H1 (cell line): ENCODE data around the gene MST1R. TPM values are rescaled to one million over a fixed set of nuclear protein-coding genes. Genes with fewer than 3 reads are reported as not detected.

ENCODE experiments used
- CTCF ChIA-PET: fragments of 300-600 bp; sonication (Branson Sonifier 250); formaldehyde crosslinking; loops from one replicate; lab custom pipeline; 2021; ENCODE audit not compliant: partially characterized antibody; lab: Charles Lee
- POLR2A ChIA-PET: fragments of 300-600 bp; sonication (Branson Sonifier 250); formaldehyde crosslinking; loops from one replicate; lab custom pipeline; 2021; ENCODE audit warnings: inconsistent platforms; ENCODE audit not compliant: partially characterized antibody; lab: Charles Lee
- DNase-seq, 2 experiments: peaks; one replicate each; pipeline versions ENCODE4 v3.0.0 to v3.0.0-alpha.2; 2010 to 2022; ENCODE audit warnings: low spot score in 2 of 2, low read depth in 1 of 2, mixed read lengths in 1 of 2
- FAIRE-seq: peaks from 2 replicates; lab custom pipeline; 2011; peaks lifted over from hg19 to GRCh38; lab: Jason Lieb, UNC
- H2AFZ ChIP-seq: 2 replicates; pipeline ENCODE4 v1.8.1; 2012; ENCODE audit warnings: low read length, inconsistent platforms
- H2AK5ac ChIP-seq: 2 replicates; pipeline ENCODE4 v1.6.1; 2013; ENCODE audit warnings: low read depth, low read length
- H2BK120ac ChIP-seq: replicated peaks from 2 replicates; pipeline ENCODE3; 2013; ENCODE audit warnings: low read depth, low read length, inconsistent platforms
- H2BK12ac ChIP-seq: 2 replicates; pipeline ENCODE4 v1.6.1; 2013; ENCODE audit warnings: low read depth, low read length
- H2BK15ac ChIP-seq: 2 replicates; pipeline ENCODE4 v1.6.1; 2013; ENCODE audit warnings: low read length
- H2BK20ac ChIP-seq: 2 replicates; pipeline ENCODE4 v1.6.1; 2013; ENCODE audit warnings: low read length
- H2BK5ac ChIP-seq: 2 replicates; pipeline ENCODE4 v1.6.1; 2013; ENCODE audit warnings: low read depth, low read length
- H3K14ac ChIP-seq: 2 replicates; pipeline ENCODE4 v1.6.1; 2013; ENCODE audit warnings: inconsistent platforms; ENCODE audit not compliant: insufficient read length
- H3K18ac ChIP-seq: 2 replicates; pipeline ENCODE4 v1.6.1; 2013; ENCODE audit warnings: low read length; ENCODE audit errors: extremely low read depth
- H3K23ac ChIP-seq: 2 replicates; pipeline ENCODE4 v1.6.1; 2013; ENCODE audit warnings: inconsistent platforms; ENCODE audit not compliant: insufficient read length
- H3K23me2 ChIP-seq: 2 replicates; pipeline ENCODE4 v1.6.1; 2013; ENCODE audit warnings: low read depth, low read length
- H3K27ac ChIP-seq: 2 replicates; pipeline ENCODE4 v1.6.1; 2011; ENCODE audit warnings: low read depth, low read length, inconsistent platforms
- H3K27me3 ChIP-seq, 4 experiments: replicated peaks in 1 of 4; 1 replicate in 1 of 4; 2 replicates in 3 of 4; pipeline versions ENCODE4 v1.6.1 to v1.8.1; 2011 to 2013; ENCODE audit warnings: low read length in 3 of 4, mild to moderate bottlenecking in 3 of 4, inconsistent platforms in 2 of 4, mixed read lengths in 2 of 4, moderate library complexity in 1 of 4; ENCODE audit not compliant: control insufficient read depth in 3 of 4, insufficient read depth in 3 of 4; ENCODE audit errors: extremely low read depth in 1 of 4
- H3K36me3 ChIP-seq, 4 experiments: 2 replicates each; pipeline versions ENCODE4 v1.6.1 to v1.8.1; 2011 to 2013; ENCODE audit warnings: mild to moderate bottlenecking in 4 of 4, low read length in 3 of 4, moderate library complexity in 2 of 4, control low read depth in 1 of 4, inconsistent platforms in 1 of 4; ENCODE audit not compliant: insufficient read depth in 4 of 4, control insufficient read depth in 2 of 4
- H3K4ac ChIP-seq: replicated peaks from 2 replicates; pipeline ENCODE3; 2013; ENCODE audit warnings: low read length, low read depth, mixed read lengths, inconsistent platforms; ENCODE audit not compliant: insufficient read length
- H3K4me1 ChIP-seq, 4 experiments: replicated peaks in 1 of 4; 1 replicate in 1 of 4; 2 replicates in 3 of 4; pipeline versions ENCODE4 v1.6.1 to v1.8.1; 2011 to 2013; ENCODE audit warnings: low read length in 3 of 4, inconsistent platforms in 2 of 4, mixed read lengths in 1 of 4; ENCODE audit not compliant: insufficient read depth in 4 of 4, control insufficient read depth in 3 of 4
- H3K4me2 ChIP-seq, 2 experiments: 2 replicates each; pipeline versions ENCODE4 v1.6.1 to v1.8.1; 2011 to 2013; ENCODE audit warnings: low read depth in 2 of 2, low read length in 2 of 2, control low read depth in 1 of 2, inconsistent platforms in 1 of 2, mild to moderate bottlenecking in 1 of 2; ENCODE audit not compliant: insufficient read depth in 1 of 2
- H3K4me3 ChIP-seq, 4 experiments: fragments of 200-600, 300-600 bp in 1 of 4; sonication (generic), shearing (Covaris generic), sonication (Bioruptor Twin) in 1 of 4; 2 replicates each; pipeline versions ENCODE4 v1.5.1 to v1.8.1; 2011 to 2016; ENCODE audit warnings: low read length in 4 of 4, low read depth in 3 of 4, control low read depth in 2 of 4, inconsistent platforms in 2 of 4, mild to moderate bottlenecking in 2 of 4, mixed read lengths in 1 of 4, moderate library complexity in 1 of 4; ENCODE audit not compliant: insufficient read depth in 2 of 4; ENCODE audit errors: extremely low read depth in 1 of 4
- H3K56ac ChIP-seq: replicated peaks from 2 replicates; pipeline ENCODE3; 2013; ENCODE audit warnings: low read depth, mild to moderate bottlenecking, mixed read lengths, low read length, inconsistent platforms; ENCODE audit not compliant: insufficient read length
- H3K79me1 ChIP-seq: 2 replicates; pipeline ENCODE4 v1.6.1; 2013; ENCODE audit warnings: low read depth, low read length, control low read depth
- H3K79me2 ChIP-seq, 2 experiments: 2 replicates each; pipeline versions ENCODE4 v1.6.1 to v1.8.1; 2012 to 2013; ENCODE audit warnings: low read length in 2 of 2, mild to moderate bottlenecking in 2 of 2, inconsistent platforms in 1 of 2; ENCODE audit not compliant: insufficient read depth in 2 of 2, control insufficient read depth in 1 of 2
- H3K9ac ChIP-seq, 4 experiments: replicated peaks in 1 of 4; 1 replicate in 1 of 4; 2 replicates in 3 of 4; pipeline versions ENCODE4 v1.6.1 to v1.8.1; 2011 to 2013; ENCODE audit warnings: low read depth in 3 of 4, low read length in 3 of 4, control low read depth in 2 of 4, mild to moderate bottlenecking in 2 of 4, moderate library complexity in 2 of 4, inconsistent platforms in 1 of 4; ENCODE audit errors: extremely low read depth in 1 of 4
- H3K9me3 ChIP-seq, 2 experiments: 2 replicates each; pipeline versions ENCODE4 v1.6.1 to v1.8.1; 2012 to 2013; ENCODE audit warnings: mild to moderate bottlenecking in 2 of 2, moderate library complexity in 2 of 2, control low read depth in 1 of 2, inconsistent platforms in 1 of 2, low read depth in 1 of 2, low read length in 1 of 2, mixed read lengths in 1 of 2; ENCODE audit not compliant: insufficient read depth in 2 of 2
- H4K20me1 ChIP-seq, 2 experiments: replicated peaks in 1 of 2; 2 replicates each; pipeline versions ENCODE3 to v1.8.1; 2011 to 2013; ENCODE audit warnings: inconsistent platforms in 2 of 2, low read length in 2 of 2, mild to moderate bottlenecking in 1 of 2; ENCODE audit not compliant: insufficient read depth in 2 of 2, control insufficient read depth in 1 of 2
- H4K5ac ChIP-seq: 2 replicates; pipeline ENCODE4 v1.6.1; 2013; ENCODE audit warnings: low read length, low read depth, mixed read lengths, inconsistent platforms; ENCODE audit not compliant: insufficient read length
- H4K8ac ChIP-seq: 2 replicates; pipeline ENCODE4 v1.8.0; 2013; ENCODE audit warnings: mild to moderate bottlenecking, moderate library complexity, low read length, inconsistent platforms; ENCODE audit not compliant: insufficient read depth; ENCODE audit errors: extremely low read depth
- H4K91ac ChIP-seq: replicated peaks from 2 replicates; pipeline ENCODE3; 2013; ENCODE audit warnings: low read length, mixed read lengths, inconsistent platforms; ENCODE audit not compliant: insufficient read length
- ATF2 ChIP-seq: IDR thresholded peaks from 2 replicates; pipeline ENCODE4 v1.6.1; 2012; ENCODE audit warnings: low read length, inconsistent platforms
- CBX5 ChIP-seq: fragments of 300-800, 300-1000 bp; sonication (generic); IDR thresholded peaks from 2 replicates; pipeline ENCODE4 v1.7.1; 2016; ENCODE audit warnings: antibody characterized with exemption, low read length, low read depth
- EP300 ChIP-seq, 2 experiments: IDR thresholded peaks; 1 replicate in 1 of 2; 2 replicates in 1 of 2; pipeline ENCODE4 v1.6.1; 2011 to 2012; ENCODE audit warnings: low read depth in 2 of 2, low read length in 2 of 2, mild to moderate bottlenecking in 2 of 2, borderline replicate concordance in 1 of 2, inconsistent platforms in 1 of 2, moderate library complexity in 1 of 2
- MAFK ChIP-seq: IDR thresholded peaks from 2 replicates; pipeline ENCODE4 v1.6.1; 2012; ENCODE audit warnings: low read depth, mild to moderate bottlenecking, improper control_type of control experiment, low read length
- RAD21 ChIP-seq, 2 experiments: IDR thresholded peaks in 1 of 2; conservative IDR thresholded peaks in 1 of 2; 2 replicates each; pipeline ENCODE4 v1.6.1; 2011; ENCODE audit warnings: low read depth in 2 of 2, low read length in 2 of 2, improper control_type of control experiment in 1 of 2, inconsistent platforms in 1 of 2, mild to moderate bottlenecking in 1 of 2, moderate library complexity in 1 of 2
- RXRA ChIP-seq: IDR thresholded peaks from 2 replicates; pipeline ENCODE4 v1.6.1; 2011; ENCODE audit warnings: low read depth, mild to moderate bottlenecking, low read length, moderate library complexity; ENCODE audit not compliant: insufficient read depth
- SAP30 ChIP-seq: fragments of 300-600 bp; sonication (generic); IDR thresholded peaks from 2 replicates; pipeline ENCODE4 v1.7.1; 2012; ENCODE audit warnings: low read length, moderate library complexity, mild to moderate bottlenecking, inconsistent platforms; ENCODE audit not compliant: insufficient read depth, insufficient replicate concordance
- SIN3A ChIP-seq, 2 experiments: IDR thresholded peaks in 1 of 2; conservative IDR thresholded peaks in 1 of 2; 2 replicates each; pipeline ENCODE4 v1.6.1; 2011 to 2012; ENCODE audit warnings: low read length in 2 of 2, improper control_type of control experiment in 1 of 2, low read depth in 1 of 2, mild to moderate bottlenecking in 1 of 2
- ZNF274 ChIP-seq: IDR thresholded peaks from 2 replicates; pipeline ENCODE4 v1.7.0; 2012; ENCODE audit warnings: low read length, borderline replicate concordance; ENCODE audit errors: extremely low read depth
- WGBS, 2 experiments: shearing (Covaris generic) in 1 of 2; methylation state at CpG; one replicate each; pipeline versions ENCODE4 v1.1.6 to v1.1.7; 2013 to 2015; ENCODE audit warnings: low lambda C conversion rate in 2 of 2, mixed read lengths in 2 of 2, inconsistent platforms in 1 of 2, low coverage in 1 of 2, missing lambda C conversion rate in 1 of 2; ENCODE audit not compliant: insufficient replicate concordance in 2 of 2, insufficient coverage in 1 of 2, insufficient read length in 1 of 2; ENCODE audit errors: extremely low coverage in 1 of 2, missing lambda C conversion rate in 1 of 2; 5-methylcytosine and 5-hydroxymethylcytosine counted together
- polyA plus RNA-seq, 7 experiments: library from polyadenylated mRNA; depleted of rRNA in 3 of 7; stranded (reverse) in 5 of 7; unstranded in 2 of 7; fragments of >200 nt in 5 of 7; fragments of 200-250 nt in 2 of 7; gene quantifications; 1 replicate in 5 of 7; 2 replicates in 1 of 7; 4 replicates in 1 of 7; pipeline versions ENCODE4 v1.2.1 to v1.2.3, GENCODE V29; 2011 to 2013; ENCODE audit warnings: missing spikeins in 2 of 7, mixed read lengths in 2 of 7
- total RNA-seq: library from RNA; stranded (reverse); fragmentation: NEBNext Ultra II Directional; extraction: Animal tissue kit (Norgen Biotek cat#: 25700); gene quantifications from 2 replicates; pipeline ENCODE4 v1.2.1, GENCODE V29; 2021

The MST1R gene
- total and polyA plus RNA-seq, 2 of the 8 experiments (the other 6 are each of a cell fraction or from before 2014, with no cell fraction given), result 4.8 to 7.6 TPM

- H3K79me1 ChIP-seq, result peaks cover under 1% of the 10 kb centered on the region; the same call in 1 of the 2 replicates
- H2BK15ac ChIP-seq, result no peak overlapping the region
- no peaks in the 10 kb centered on the region for H3K23me2 ChIP-seq
- no peak overlapping the region; the same call in 1 of the 2 replicates for H2BK5ac ChIP-seq
- no peak overlapping the region for H3K18ac ChIP-seq
- H3K9me3 ChIP-seq, result no peaks in the 10 kb centered on the region
- no peak overlapping the region for H3K9ac ChIP-seq
- no peak overlapping the region for H2BK20ac ChIP-seq
- no peaks in the 10 kb centered on the region for H3K79me2 ChIP-seq
- no peak overlapping the region for H3K4me3 ChIP-seq
- H3K56ac ChIP-seq, result no peak overlapping the region
- H2AK5ac ChIP-seq, result no peak overlapping the region
- no peak overlapping the region for H2BK12ac ChIP-seq
- H2BK120ac ChIP-seq, result no peak overlapping the region
- H3K27ac ChIP-seq, result no peak overlapping the region
- no peak overlapping the region for H3K14ac ChIP-seq
- CTCF ChIA-PET, result interaction anchor here (1.2 to 15.2 kb wide), 11 partner anchors 12 to 303 kb away, joined by 3 to 306 read pairs (median 20); partner anchors contain the start of genes CDHR4, INKA1, MST1R and TRAIP
- FAIRE-seq (no peak), DNase-seq (no peak)
- POLR2A ChIA-PET, result interaction anchor here (1.8 kb wide), 1 partner anchor 13 kb away, joined by 5 read pairs; the partner anchor contains the start of gene TRAIP
- peaks cover 0 to 6% (median 0%) of the 10 kb centered on the region in 4 experiments; a peak in 2 of 7 replicates for H3K4me1 ChIP-seq
- no peak overlapping the region for H2AFZ ChIP-seq
- H4K8ac ChIP-seq, result no peak overlapping the region; the same call in 1 of the 2 replicates
- H4K91ac ChIP-seq, result no peak overlapping the region
- peaks cover 0 to 5% of the 10 kb centered on the region in 2 experiments for H4K20me1 ChIP-seq
- no peak overlapping the region for H3K4me2 ChIP-seq
- H3K4ac ChIP-seq, result no peak overlapping the region
- H3K23ac ChIP-seq, result no peak overlapping the region
- no peaks in the 10 kb centered on the region for H3K27me3 ChIP-seq
- peaks cover 2 to 46% (median 35%) of the 10 kb centered on the region in 4 experiments; a peak in 7 of 8 replicates for H3K36me3 ChIP-seq
- no peak overlapping the region for H4K5ac ChIP-seq
- WGBS, 2 experiments, result 85% methylated on average over 3 of the region's 3 CpGs; no CpG with 5 or more reads in 1 of the 2 experiments
- TF ChIP-seq RAD21 (IDR thresholded peaks at IDR 0.05 in 1 of 2, conservative IDR thresholded peaks at IDR 0.05 in 1 of 2; ENCODE audit: low read depth in 2 of 2, low read length in 2 of 2), result no peak
- TF ChIP-seq RXRA, result no peak
- no peak for TF ChIP-seq ZNF274
- no peak for TF ChIP-seq SIN3A (conservative IDR thresholded peaks at IDR 0.05 in 1 of 2, IDR thresholded peaks at IDR 0.05 in 1 of 2; ENCODE audit: low read depth in 1 of 2, low read length in 2 of 2)
- no peak for TF ChIP-seq EP300 (IDR thresholded peaks at IDR 0.05; ENCODE audit: borderline replicate concordance in 1 of 2, low read depth in 2 of 2, low read length in 2 of 2)
- TF ChIP-seq MAFK, result no peak
- no peak for TF ChIP-seq ATF2
- TF ChIP-seq CBX5, result no peak
- TF ChIP-seq SAP30, result no peak
Observed at GRCh38 chr3:49842843-49843517, 60.7 kb downstream of the MST1R start.
